BE2C (cell line): ENCODE results near the gene NR2F6. TPM values are rescaled to one million over a fixed set of nuclear protein-coding genes. Genes with fewer than 3 reads are reported as not detected.
A peak's percentile ranks its signal among the peaks of the same experiment; 100 is the strongest.

Experiments used
- DNase-seq: peaks from one replicate; pipeline ENCODE4 v3.0.0-alpha.2; 2020
- H3K27me3 ChIP-seq: fragments of 250-450 bp; sonication (Bioruptor Pico); 2 replicates; pipeline ENCODE4 v1.5.1; 2020; ENCODE audit warnings: mild to moderate bottlenecking
- H3K36me3 ChIP-seq: fragments of 250-450 bp; sonication (Bioruptor Pico); 2 replicates; pipeline ENCODE4 v1.5.1; 2020; ENCODE audit warnings: mild to moderate bottlenecking
- H3K4me1 ChIP-seq: fragments of 250-450 bp; sonication (Bioruptor Pico); 2 replicates; pipeline ENCODE4 v1.5.1; 2020
- H3K4me3 ChIP-seq: 2 replicates; pipeline ENCODE4 v1.5.1; 2011; ENCODE audit warnings: low read depth, low read length
- H3K9me3 ChIP-seq: fragments of 250-450 bp; sonication (Bioruptor Pico); 2 replicates; pipeline ENCODE4 v1.5.1; 2020
- polyA plus RNA-seq: library from polyadenylated mRNA; unstranded; fragments of >200 nt; gene quantifications from one replicate; pipeline ENCODE4 v1.2.1, GENCODE V29; 2012; ENCODE audit warnings: low read depth, missing spikeins; ENCODE audit not compliant: insufficient read length, insufficient read depth
- TF ChIP-seq, protein P1 (sequence below): IDR thresholded peaks from 2 replicates; pipeline ENCODE4 v1.5.1; 2012; ENCODE audit warnings: mild to moderate bottlenecking, low read depth, low read length

NR2F6 gene
- 143 TPM for polyA plus RNA-seq

DNA sequence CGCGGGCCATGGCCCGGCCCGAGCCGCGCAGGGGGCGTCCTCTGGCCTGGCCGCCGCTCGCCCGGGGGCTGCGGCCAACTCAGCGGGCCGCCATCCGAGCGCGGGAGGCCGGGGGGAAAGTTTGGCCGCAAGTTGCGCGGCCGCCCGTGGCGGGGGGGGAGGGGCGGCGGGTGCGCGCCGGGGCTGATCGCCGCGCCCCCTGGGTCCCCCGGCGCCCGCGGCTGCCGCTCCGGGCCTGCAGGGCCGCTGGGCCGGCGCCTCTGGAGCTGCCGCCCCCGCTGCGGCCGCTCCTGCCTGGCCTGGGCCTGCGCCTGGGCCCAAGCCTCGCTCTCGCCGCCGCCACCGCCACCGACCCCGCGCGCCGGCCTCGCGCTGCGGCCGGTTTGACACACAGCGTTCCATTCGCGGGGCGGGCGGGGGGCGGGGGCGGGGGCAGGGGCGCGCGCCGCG lies at the start of gene NR2F6:
NR2F6 (minus strand) TSS at position 385 of the 450 bp plus-strand sequence. CDS start 699 bp downstream, outside the sequence.
- Histone ChIP-seq H3K4me1 (peaks cover 11% of the 10 kb centered on the region), H3K36me3 (peaks cover 6% of the 10 kb centered on the region)
- TF ChIP-seq, protein P1, sequence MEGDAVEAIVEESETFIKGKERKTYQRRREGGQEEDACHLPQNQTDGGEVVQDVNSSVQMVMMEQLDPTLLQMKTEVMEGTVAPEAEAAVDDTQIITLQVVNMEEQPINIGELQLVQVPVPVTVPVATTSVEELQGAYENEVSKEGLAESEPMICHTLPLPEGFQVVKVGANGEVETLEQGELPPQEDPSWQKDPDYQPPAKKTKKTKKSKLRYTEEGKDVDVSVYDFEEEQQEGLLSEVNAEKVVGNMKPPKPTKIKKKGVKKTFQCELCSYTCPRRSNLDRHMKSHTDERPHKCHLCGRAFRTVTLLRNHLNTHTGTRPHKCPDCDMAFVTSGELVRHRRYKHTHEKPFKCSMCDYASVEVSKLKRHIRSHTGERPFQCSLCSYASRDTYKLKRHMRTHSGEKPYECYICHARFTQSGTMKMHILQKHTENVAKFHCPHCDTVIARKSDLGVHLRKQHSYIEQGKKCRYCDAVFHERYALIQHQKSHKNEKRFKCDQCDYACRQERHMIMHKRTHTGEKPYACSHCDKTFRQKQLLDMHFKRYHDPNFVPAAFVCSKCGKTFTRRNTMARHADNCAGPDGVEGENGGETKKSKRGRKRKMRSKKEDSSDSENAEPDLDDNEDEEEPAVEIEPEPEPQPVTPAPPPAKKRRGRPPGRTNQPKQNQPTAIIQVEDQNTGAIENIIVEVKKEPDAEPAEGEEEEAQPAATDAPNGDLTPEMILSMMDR, result no peak

DNA sequence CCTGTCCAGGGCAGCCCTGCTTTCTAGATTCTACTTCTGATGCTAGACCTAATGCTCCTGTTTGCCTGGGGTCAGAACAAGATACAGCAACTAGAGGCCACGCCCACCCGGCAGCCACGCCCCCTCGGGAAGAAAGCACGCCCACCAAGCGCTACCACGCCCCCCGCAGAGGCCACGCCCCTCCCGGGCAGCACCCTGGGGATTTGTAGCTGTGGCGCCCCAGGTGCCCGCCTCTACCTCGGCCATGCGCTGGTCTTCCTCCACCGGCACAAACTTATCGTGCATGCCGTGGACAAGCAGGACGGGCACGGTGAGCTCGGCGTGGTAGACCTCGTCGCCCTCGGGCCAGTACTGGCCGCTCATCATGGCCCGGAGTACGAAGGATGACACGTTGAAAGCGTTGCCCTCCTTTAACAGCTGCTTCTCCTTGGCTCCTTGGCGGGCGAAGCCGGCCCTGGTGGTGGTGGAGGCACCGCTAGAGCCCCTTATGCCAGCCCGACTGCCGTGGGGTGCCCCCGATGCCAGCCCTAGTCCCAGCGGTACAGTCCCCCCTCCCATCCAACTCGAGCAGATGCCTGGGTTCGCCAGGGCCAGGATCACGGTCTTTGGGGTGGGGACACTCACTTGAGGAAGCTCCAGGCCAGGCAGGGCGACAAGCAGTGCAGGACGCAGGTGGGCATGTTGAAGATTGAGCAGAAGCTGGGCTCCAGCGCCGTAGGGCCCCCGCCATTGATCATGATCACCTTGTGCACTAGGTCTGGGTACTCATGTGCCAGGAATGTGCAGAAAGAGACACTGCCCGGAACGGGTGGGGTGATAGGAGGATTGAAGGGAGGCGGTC lies 48.6 kb upstream of the NR2F6 start:
- H3K4me3 ChIP-seq, result no peak overlapping the region
- no peaks in the 10 kb centered on the region for H3K9me3 ChIP-seq
- DNase-seq, result peak; percentile 87
- H3K4me1 ChIP-seq, result peaks cover 7% of the 10 kb centered on the region
- H3K36me3 ChIP-seq, result peaks cover 3% of the 10 kb centered on the region; the same call in 1 of the 2 replicates
- TF ChIP-seq, protein P1, result no peak
- no peaks in the 10 kb centered on the region for H3K27me3 ChIP-seq

More for the DNA sequence above, at the start of gene NR2F6:
- no peak for DNase-seq
- Histone ChIP-seq H3K4me3 (peak within 1 kb of the TSS; percentile 90), H3K27me3 (no peaks in the 10 kb centered on the region), H3K9me3 (no peaks in the 10 kb centered on the region)

DNA sequence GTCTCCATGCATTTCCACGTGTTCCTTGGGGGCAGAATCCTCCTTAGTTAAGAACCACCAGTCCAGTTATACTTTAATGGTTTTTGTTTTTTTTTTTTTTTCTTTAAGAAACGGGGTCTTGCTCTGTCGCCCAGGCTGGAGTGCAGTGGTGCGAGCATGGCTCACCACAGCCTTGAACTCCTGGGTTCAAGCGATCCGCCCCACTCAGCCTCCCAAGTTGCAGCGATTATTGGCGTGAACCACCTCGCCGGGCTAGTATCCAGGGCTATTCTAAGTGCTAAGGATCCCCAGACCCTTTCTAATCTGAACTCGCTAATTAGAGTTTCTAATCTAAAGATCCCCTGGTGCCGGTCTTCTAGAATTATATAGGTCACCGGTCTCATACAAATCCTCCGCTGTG lies 47.9 kb upstream of the NR2F6 start:
- Histone ChIP-seq H3K36me3 (peaks cover 3% of the 10 kb centered on the region; the same call in 1 of the 2 replicates), H3K9me3 (no peaks in the 10 kb centered on the region), H3K4me1 (peaks cover 7% of the 10 kb centered on the region), H3K27me3 (no peaks in the 10 kb centered on the region), H3K4me3 (no peak overlapping the region)
- no peak for DNase-seq
- TF ChIP-seq, protein P1, result no peak

DNA sequence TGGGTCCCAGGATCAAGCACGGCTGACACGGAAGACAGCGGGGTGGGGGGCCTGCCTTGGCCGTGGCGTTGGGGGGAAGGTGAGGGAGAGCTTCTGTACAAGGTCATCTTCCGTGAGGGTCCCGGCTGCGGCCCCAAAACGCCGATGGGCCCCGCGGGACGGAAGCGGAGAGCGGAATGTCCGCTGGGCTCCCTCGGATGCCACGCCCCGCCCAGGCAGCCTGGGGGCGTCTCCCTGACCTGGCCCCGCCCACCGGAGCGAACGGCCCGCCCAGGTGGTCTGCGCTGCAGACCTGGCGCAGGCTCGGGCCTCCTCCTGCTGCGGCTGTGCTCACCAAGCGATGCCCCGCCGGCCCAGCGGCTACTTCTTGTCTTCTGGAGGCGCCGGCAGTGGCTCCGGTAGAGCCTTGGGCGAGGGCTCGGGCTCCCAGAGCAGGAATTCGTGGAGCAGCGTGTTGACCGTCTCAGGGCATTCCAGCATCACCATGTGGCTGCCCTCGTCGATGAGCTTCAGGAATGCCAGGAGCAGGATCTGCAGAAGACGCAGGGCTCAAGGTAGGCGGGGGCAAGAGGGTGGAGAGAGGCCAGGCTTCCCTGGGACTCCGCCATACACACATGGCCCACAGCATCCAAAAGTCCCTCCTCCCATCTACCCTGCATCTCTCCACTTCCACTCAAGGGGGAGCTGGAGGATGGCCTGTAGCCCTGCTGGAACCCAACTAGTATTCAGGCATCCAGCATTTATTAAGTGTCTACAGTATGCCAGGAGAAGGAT lies 46.8 kb upstream of the NR2F6 start:
- peak; percentile 88 for DNase-seq
- peak overlapping the region; percentile 63 for H3K4me3 ChIP-seq
- TF ChIP-seq, protein P1, result peak; percentile 87
- peaks cover 7% of the 10 kb centered on the region for H3K4me1 ChIP-seq
- H3K9me3 ChIP-seq, result no peaks in the 10 kb centered on the region
- H3K27me3 ChIP-seq, result no peaks in the 10 kb centered on the region
- H3K36me3 ChIP-seq, result peaks cover 3% of the 10 kb centered on the region; the same call in 1 of the 2 replicates

DNA sequence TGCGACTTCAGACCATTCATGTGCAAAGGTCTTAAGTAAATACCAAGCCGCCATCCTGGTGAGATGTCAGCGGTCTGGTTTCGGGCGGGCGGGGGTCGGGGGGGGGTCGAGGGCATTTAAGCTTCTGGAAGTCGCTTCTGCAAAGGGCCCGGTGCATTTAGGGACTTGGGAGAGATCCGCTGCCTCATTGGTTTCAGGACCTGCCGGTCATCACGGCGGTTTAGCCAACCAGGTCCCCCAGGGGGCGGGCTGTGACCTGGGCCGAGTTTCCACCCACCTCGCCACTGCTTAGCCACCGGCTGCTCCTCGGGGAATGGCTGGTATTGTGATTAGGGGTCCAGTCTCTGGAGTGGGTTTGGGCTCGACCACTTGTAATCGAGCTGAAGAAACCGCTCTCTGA lies 43.8 kb upstream of the NR2F6 start:
- H3K27me3 ChIP-seq, result no peaks in the 10 kb centered on the region
- H3K4me3 ChIP-seq, result no peak overlapping the region
- TF ChIP-seq, protein P1, result no peak
- peak; percentile 86 for DNase-seq
- H3K4me1 ChIP-seq, result peaks cover 7% of the 10 kb centered on the region
- 0 out of 2 replicates have a peak, but pooled peaks cover 3% of the 10 kb centered on the region for H3K36me3 ChIP-seq
- no peaks in the 10 kb centered on the region for H3K9me3 ChIP-seq
